Activated naive CD8-positive, alpha-beta T cell treated with anti-CD3 and anti-CD28 coated beads for 36 hours (primary cell): Measurements from ENCODE around the gene TMOD1. TPM values are rescaled to one million over a fixed set of nuclear protein-coding genes. Genes with fewer than 3 reads are reported as not detected.

Experiments
- DNase-seq: peaks from one replicate; pipeline ENCODE4 v3.0.0; 2021
- H3K27ac Mint-ChIP-seq: one replicate; pipeline ENCODE4 v1.8.0; 2022; ENCODE audit warnings: mild to moderate bottlenecking, moderate library complexity, mixed read lengths
- H3K27me3 Mint-ChIP-seq: one replicate; pipeline ENCODE4 v1.8.0; 2022; ENCODE audit warnings: mild to moderate bottlenecking, mixed read lengths
- H3K36me3 Mint-ChIP-seq: one replicate; pipeline ENCODE4 v1.8.0; 2021; ENCODE audit warnings: mild to moderate bottlenecking, mixed read lengths
- H3K4me1 Mint-ChIP-seq: one replicate; pipeline ENCODE4 v1.8.0; 2021; ENCODE audit warnings: mixed read lengths
- H3K4me3 Mint-ChIP-seq: one replicate; pipeline ENCODE4 v1.8.0; 2022; ENCODE audit warnings: mild to moderate bottlenecking, moderate library complexity, mixed read lengths
- H3K9me3 Mint-ChIP-seq: one replicate; pipeline ENCODE4 v1.8.0; 2022; ENCODE audit warnings: mixed read lengths
- total RNA-seq, 2 experiments: library from RNA; stranded (reverse); gene quantifications; one replicate each; pipeline ENCODE4 v1.2.3, GENCODE V29; 2021

The TMOD1 gene
- total RNA-seq, 2 experiments from 2014 or later: 1.2 to 1.5 TPM

DNA sequence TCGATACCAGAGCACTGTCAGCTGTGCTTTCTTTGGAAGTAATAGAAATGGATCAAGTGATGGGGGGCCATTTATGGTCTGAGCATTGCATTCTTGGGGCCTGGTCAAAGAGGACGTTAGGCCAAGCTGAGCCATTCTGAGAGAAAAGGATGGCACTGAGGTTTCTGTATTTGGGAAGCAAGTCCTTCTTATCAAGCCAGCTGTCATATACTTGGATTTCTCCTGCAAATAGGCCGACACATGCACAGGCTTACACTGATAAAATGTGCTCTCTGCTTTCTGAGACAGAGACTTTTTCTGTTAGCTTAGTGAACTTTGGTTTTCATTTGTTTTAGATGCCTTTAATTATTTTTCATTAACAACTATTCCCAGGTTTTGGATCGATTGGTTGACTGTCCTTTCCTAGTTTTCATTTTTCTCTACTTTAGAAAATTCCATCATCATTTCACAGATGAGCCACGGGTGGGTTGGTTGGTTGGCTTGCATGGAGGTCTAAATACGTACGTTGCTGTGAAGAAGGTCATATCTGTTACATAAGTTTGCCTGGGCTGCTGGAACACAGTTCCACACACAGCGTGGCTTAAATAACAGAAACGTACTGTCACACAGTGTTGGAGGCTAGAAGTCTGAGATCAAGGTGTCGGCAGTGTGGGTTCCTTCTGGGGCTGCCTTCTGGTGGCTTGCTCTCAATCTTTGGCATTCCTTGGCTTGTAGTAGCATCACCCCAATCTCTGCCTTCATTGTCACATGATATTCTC lies 20.3 kb downstream of the TMOD1 start:
- H3K27me3 Mint-ChIP-seq: peaks cover 33% of the 10 kb centered on the region
- H3K4me3 Mint-ChIP-seq: no peak overlapping the region
- H3K9me3 Mint-ChIP-seq: no peaks in the 10 kb centered on the region
- no peak for DNase-seq
- H3K36me3 Mint-ChIP-seq: no peaks in the 10 kb centered on the region
- peaks cover 3% of the 10 kb centered on the region for H3K4me1 Mint-ChIP-seq
- no peak overlapping the region for H3K27ac Mint-ChIP-seq

DNA sequence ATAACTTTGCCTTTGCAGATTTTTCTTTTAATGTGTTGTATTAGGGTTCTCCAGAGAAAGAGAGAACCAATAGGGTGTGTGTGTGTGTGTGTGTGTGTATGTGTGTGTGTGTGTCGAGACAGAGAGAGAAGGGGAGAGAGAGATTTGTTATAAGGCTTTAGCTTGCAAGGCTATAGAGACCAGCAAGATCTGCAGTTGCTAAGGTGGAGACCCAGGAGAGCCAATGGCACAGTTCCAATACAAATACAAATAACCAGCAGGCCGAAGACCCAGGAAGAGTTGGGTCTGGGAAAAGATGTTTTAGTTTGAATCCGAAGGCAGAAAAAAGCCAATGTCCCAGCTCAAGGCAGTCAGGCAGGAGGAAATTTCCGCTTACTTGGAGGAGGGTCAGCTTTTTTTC lies 23.0 kb downstream of the TMOD1 start:
- H3K27ac Mint-ChIP-seq: no peak overlapping the region
- H3K27me3 Mint-ChIP-seq: peaks cover 6% of the 10 kb centered on the region
- no peaks in the 10 kb centered on the region for H3K36me3 Mint-ChIP-seq
- H3K4me1 Mint-ChIP-seq: peaks cover under 1% of the 10 kb centered on the region
- H3K4me3 Mint-ChIP-seq: no peak overlapping the region
- no peak for DNase-seq
- no peaks in the 10 kb centered on the region for H3K9me3 Mint-ChIP-seq

GRCh38 chr9:97525451-97525850 lies 24.0 kb downstream of the TMOD1 start:
- Mint-ChIP-seq H3K4me1 (peaks cover 2% of the 10 kb centered on the region), H3K27ac (no peak overlapping the region), H3K27me3 (no peaks in the 10 kb centered on the region), H3K36me3 (no peaks in the 10 kb centered on the region), H3K9me3 (no peaks in the 10 kb centered on the region), H3K4me3 (no peak overlapping the region)
- DNase-seq: no peak

GRCh38 chr9:97526895-97527575 lies 25.6 kb downstream of the TMOD1 start:
- Mint-ChIP-seq H3K36me3 (no peaks in the 10 kb centered on the region), H3K4me3 (no peak overlapping the region)
- no peak for DNase-seq

GRCh38 chr9:97527626-97528528 lies 26.4 kb downstream of the TMOD1 start:
- no peak for DNase-seq
- Mint-ChIP-seq H3K9me3 (no peaks in the 10 kb centered on the region), H3K27me3 (no peaks in the 10 kb centered on the region), H3K27ac (no peak overlapping the region), H3K4me1 (peaks cover 2% of the 10 kb centered on the region), H3K4me3 (no peak overlapping the region), H3K36me3 (no peaks in the 10 kb centered on the region)

More at GRCh38 chr9:97526895-97527575, 25.6 kb downstream of the TMOD1 start:
- no peaks in the 10 kb centered on the region for H3K27me3 Mint-ChIP-seq
- H3K27ac Mint-ChIP-seq: no peak overlapping the region
- peaks cover 2% of the 10 kb centered on the region for H3K4me1 Mint-ChIP-seq
- no peaks in the 10 kb centered on the region for H3K9me3 Mint-ChIP-seq

DNA sequence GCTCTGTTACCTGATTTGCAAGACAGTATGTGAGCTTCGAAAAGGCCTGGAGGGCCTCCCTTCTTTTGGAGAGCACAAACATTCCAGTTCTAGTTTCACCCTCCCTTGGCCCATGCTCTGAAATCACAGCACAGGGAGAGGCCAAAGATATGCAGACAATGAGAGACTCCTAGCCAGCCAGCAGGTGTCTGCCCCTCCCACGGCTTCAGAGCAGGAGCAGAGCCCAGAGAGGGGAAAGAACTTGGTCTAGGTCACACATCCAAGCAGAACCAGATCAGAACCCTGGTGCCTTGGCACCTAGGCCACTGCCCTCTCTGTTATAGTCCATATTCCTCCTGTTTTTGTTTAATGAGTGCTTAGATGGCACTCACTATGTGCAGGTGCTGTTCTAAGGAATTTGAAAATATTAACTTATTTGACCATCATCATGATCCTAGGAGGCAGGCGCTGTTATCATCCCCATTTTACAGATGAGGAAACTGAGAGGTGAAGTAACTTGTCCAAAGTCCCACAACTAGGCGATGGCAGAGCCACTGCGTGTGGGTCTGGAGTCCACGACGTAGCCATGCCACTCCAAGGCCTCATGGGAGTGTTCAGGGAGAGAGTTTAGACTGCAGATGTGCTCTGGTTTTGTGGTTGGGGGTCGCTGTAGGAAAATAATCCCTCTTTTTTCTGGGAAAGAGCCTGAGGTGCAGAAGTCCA lies 27.2 kb downstream of the TMOD1 start:
- DNase-seq: no peak
- H3K27me3 Mint-ChIP-seq: no peaks in the 10 kb centered on the region
- no peaks in the 10 kb centered on the region for H3K9me3 Mint-ChIP-seq
- no peak overlapping the region for H3K4me3 Mint-ChIP-seq
- peaks cover 2% of the 10 kb centered on the region for H3K4me1 Mint-ChIP-seq
- no peaks in the 10 kb centered on the region for H3K36me3 Mint-ChIP-seq
- H3K27ac Mint-ChIP-seq: no peak overlapping the region

DNA sequence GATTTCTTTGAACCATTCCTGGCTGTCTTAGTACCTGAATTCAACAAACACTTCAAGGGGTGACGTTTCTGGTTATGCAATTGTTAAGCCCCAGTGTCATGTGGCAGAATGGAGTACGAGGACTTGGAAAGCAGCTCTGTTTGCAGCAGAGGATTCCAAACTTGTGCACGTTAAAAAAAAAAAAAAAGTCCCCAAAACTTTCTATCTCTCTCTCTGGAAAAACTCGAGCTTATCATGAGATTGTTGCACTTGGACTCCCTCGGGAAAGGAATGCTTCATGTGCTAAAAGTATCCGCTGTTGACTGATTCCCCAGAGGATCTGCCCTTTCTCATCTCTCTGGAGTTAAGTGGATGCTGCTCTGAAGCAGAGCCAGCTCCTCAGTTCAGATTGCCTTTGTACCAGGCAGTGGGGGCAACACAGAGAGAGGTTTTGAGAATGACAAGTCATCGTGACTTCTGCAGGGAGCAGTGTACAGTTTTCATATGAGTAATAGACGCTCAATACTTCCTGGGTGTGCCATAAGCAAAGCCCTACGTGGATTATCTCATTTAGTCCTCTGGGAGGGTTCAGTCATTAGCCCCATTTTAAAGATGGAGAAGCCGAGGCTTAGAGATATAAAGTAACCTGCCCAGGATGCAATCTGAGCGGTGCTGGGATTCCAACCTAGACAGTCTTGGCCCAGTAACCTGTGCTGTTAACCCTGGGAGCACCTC lies 28.1 kb downstream of the TMOD1 start:
- Mint-ChIP-seq H3K4me1 (peaks cover 2% of the 10 kb centered on the region), H3K4me3 (no peak overlapping the region), H3K27me3 (no peaks in the 10 kb centered on the region), H3K36me3 (no peaks in the 10 kb centered on the region), H3K9me3 (no peaks in the 10 kb centered on the region), H3K27ac (no peak overlapping the region)
- DNase-seq: no peak

DNA sequence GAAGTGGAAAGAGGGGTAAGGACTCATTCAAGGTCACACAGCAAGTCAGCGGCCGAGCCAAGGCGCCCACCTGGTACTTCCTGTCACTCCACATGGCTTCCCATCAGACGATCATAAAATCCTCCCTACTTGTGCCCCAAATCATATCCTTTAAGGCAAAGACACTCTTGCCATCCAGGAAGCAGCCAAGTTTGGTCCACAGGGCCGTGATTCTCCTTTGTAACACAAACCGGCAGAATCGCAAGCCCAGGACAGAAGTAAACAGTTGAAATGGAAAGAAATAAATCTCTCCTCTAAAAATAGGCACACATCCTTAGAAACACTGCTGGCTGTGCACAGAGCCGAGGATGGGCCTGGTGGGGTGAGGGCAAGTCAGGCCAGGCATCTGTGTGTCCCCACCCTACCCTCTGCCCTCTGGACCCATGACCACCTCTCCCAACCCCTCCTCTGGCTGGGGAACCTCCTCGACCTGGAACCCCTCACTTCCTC lies 30.5 kb downstream of the TMOD1 start:
- Mint-ChIP-seq H3K4me3 (no peak overlapping the region), H3K4me1 (peaks cover 2% of the 10 kb centered on the region), H3K9me3 (no peaks in the 10 kb centered on the region), H3K36me3 (no peaks in the 10 kb centered on the region), H3K27me3 (no peaks in the 10 kb centered on the region), H3K27ac (no peak overlapping the region)
- DNase-seq: no peak

DNA sequence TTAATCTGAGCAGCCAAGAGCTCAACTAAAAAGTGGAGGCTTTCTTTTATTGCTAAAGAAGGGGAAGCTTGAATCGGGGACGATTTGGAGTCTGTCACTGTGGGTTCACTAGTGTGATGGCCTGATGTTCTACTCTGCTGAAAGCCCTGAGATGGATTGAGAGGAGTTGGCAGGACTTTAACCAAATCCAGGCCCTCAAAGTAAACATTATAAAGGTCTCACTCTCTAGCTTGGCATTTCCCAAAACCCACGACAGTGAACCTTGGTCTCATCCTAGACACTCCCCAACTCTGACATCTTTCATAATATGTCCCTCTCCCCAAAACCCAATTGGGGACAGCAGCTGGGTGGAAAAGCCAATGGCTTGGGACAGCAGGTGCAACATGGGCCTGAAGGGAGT lies 32.7 kb downstream of the TMOD1 start:
- H3K27ac Mint-ChIP-seq: no peak overlapping the region
- no peaks in the 10 kb centered on the region for H3K36me3 Mint-ChIP-seq
- no peak overlapping the region for H3K4me3 Mint-ChIP-seq
- no peak for DNase-seq
- H3K4me1 Mint-ChIP-seq: peaks cover 2% of the 10 kb centered on the region
- no peaks in the 10 kb centered on the region for H3K27me3 Mint-ChIP-seq
- no peaks in the 10 kb centered on the region for H3K9me3 Mint-ChIP-seq

GRCh38 chr9:97534961-97535594 lies 33.6 kb downstream of the TMOD1 start:
- Mint-ChIP-seq H3K27ac (no peak overlapping the region), H3K4me1 (no peaks in the 10 kb centered on the region), H3K36me3 (no peaks in the 10 kb centered on the region), H3K4me3 (no peak overlapping the region), H3K27me3 (no peaks in the 10 kb centered on the region), H3K9me3 (no peaks in the 10 kb centered on the region)
- no peak for DNase-seq

- no peaks in the 10 kb centered on the region for H3K27me3 Mint-ChIP-seq
- H3K4me3 Mint-ChIP-seq: no peak overlapping the region
- no peaks in the 10 kb centered on the region for H3K9me3 Mint-ChIP-seq
- H3K36me3 Mint-ChIP-seq: no peaks in the 10 kb centered on the region
- DNase-seq: no peak
- H3K27ac Mint-ChIP-seq: no peak overlapping the region
- no peaks in the 10 kb centered on the region for H3K4me1 Mint-ChIP-seq
Measured at GRCh38 chr9:97535771-97536170, 34.3 kb downstream of the TMOD1 start.

DNA sequence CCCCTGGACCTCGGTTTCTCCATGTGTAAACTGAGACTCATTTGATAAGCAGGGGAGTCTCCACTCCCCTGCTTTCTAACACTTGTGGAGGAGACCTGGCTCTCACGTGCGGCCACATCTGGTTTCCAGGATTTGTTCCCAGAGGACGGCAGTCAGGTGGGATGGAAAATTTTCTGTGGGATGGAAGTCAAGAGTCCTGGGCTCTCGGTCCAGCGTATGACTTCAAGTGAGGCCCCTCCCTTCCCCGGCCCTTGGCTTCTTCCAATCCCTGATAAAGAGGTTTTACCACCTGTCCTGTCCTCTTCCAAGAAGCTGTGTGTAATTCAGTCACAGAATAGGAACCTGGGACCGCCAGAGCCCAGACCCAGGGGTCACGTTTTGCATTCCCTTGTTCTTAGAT lies 35.0 kb downstream of the TMOD1 start:
- H3K9me3 Mint-ChIP-seq: no peaks in the 10 kb centered on the region
- H3K36me3 Mint-ChIP-seq: no peaks in the 10 kb centered on the region
- H3K4me3 Mint-ChIP-seq: no peak overlapping the region
- H3K27ac Mint-ChIP-seq: no peak overlapping the region
- no peaks in the 10 kb centered on the region for H3K27me3 Mint-ChIP-seq
- H3K4me1 Mint-ChIP-seq: no peaks in the 10 kb centered on the region
- DNase-seq: no peak

GRCh38 chr9:97543561-97543960 lies 42.1 kb downstream of the TMOD1 start:
- H3K27ac Mint-ChIP-seq: no peak overlapping the region
- no peaks in the 10 kb centered on the region for H3K4me1 Mint-ChIP-seq
- no peaks in the 10 kb centered on the region for H3K27me3 Mint-ChIP-seq
- H3K36me3 Mint-ChIP-seq: no peaks in the 10 kb centered on the region
- no peak overlapping the region for H3K4me3 Mint-ChIP-seq
- no peaks in the 10 kb centered on the region for H3K9me3 Mint-ChIP-seq
- no peak for DNase-seq

- Mint-ChIP-seq H3K4me1 (no peaks in the 10 kb centered on the region), H3K27me3 (peaks cover 9% of the 10 kb centered on the region), H3K9me3 (no peaks in the 10 kb centered on the region), H3K4me3 (no peak overlapping the region), H3K27ac (no peak overlapping the region), H3K36me3 (no peaks in the 10 kb centered on the region)
- no peak for DNase-seq
Measured at GRCh38 chr9:97545486-97545885, 44.0 kb downstream of the TMOD1 start.
